Neutrophil (primary cell): ENCODE data around the gene THRA.
"Not testable (repeated sequence)": the region's sequence is repeated elsewhere in the genome, so short reads cannot be mapped to it uniquely, and the experiment has no call there.

ENCODE experiments used
- H3K27ac ChIP-seq: fragments of 200-600 bp; sonication (generic); 2 replicates; pipeline ENCODE4 v1.5.1; 2016; ENCODE audit warnings: mild to moderate bottlenecking, moderate library complexity
- H3K27me3 ChIP-seq: fragments of 200-600 bp; sonication (generic); 2 replicates; pipeline ENCODE4 v1.6.0; 2016; ENCODE audit warnings: mild to moderate bottlenecking
- H3K36me3 ChIP-seq: fragments of 200-600 bp; sonication (generic); 2 replicates; pipeline ENCODE4 v1.5.1; 2017
- H3K4me1 ChIP-seq, 2 experiments: fragments of 200-600 bp in 1 of 2; sonication (generic) in 1 of 2; 1 replicate in 1 of 2; 2 replicates in 1 of 2; pipeline versions ENCODE4 v1.5.1 to v1.6.1; 2013 to 2016; ENCODE audit warnings: low read depth in 1 of 2, low read length in 1 of 2, mild to moderate bottlenecking in 1 of 2, moderate library complexity in 1 of 2; ENCODE audit not compliant: control insufficient read depth in 1 of 2, insufficient read depth in 1 of 2
- H3K4me3 ChIP-seq, 2 experiments: fragments of 200-600 bp in 1 of 2; sonication (generic) in 1 of 2; 1 replicate in 1 of 2; 2 replicates in 1 of 2; pipeline ENCODE4 v1.5.1; 2013 to 2016; ENCODE audit warnings: low read depth in 1 of 2, low read length in 1 of 2, mild to moderate bottlenecking in 1 of 2, moderate library complexity in 1 of 2
- H3K9me3 ChIP-seq: fragments of 200-600 bp; sonication (generic); 2 replicates; pipeline ENCODE4 v1.5.1; 2016
- TF ChIP-seq, protein P1 (sequence below): fragments of 200-600 bp; sonication (generic); IDR thresholded peaks from 2 replicates; pipeline ENCODE4 v1.5.1; 2016; ENCODE audit warnings: antibody characterized with exemption

Gene THRA

DNA sequence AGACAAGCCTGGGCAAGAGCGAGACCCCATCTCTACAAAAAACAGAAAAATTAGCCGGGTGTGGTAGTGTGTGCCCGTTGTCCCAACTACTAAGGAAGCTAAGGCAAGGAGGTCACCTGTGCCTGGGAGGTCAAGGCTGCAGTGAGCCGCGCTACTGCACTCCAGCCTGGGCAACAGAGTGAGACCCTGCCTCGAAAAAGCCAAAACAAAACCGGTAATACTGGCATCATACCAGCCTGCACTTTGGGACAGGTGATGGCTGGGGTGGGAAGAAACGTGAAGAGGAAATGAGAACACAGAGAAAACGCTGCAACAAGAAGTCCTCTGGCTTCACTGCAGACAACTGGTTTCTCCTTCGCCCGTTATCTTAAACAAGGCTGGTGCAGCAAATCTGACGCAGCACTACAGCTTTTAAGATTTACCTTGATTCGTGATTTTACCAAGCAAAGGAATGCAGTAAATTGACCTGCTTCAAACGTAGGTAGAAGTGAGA is 76.8 kb downstream of the THRA start:
- TF ChIP-seq, protein P1, sequence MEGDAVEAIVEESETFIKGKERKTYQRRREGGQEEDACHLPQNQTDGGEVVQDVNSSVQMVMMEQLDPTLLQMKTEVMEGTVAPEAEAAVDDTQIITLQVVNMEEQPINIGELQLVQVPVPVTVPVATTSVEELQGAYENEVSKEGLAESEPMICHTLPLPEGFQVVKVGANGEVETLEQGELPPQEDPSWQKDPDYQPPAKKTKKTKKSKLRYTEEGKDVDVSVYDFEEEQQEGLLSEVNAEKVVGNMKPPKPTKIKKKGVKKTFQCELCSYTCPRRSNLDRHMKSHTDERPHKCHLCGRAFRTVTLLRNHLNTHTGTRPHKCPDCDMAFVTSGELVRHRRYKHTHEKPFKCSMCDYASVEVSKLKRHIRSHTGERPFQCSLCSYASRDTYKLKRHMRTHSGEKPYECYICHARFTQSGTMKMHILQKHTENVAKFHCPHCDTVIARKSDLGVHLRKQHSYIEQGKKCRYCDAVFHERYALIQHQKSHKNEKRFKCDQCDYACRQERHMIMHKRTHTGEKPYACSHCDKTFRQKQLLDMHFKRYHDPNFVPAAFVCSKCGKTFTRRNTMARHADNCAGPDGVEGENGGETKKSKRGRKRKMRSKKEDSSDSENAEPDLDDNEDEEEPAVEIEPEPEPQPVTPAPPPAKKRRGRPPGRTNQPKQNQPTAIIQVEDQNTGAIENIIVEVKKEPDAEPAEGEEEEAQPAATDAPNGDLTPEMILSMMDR = no peak
- peak overlapping the region; percentile 100 for H3K27ac ChIP-seq
- H3K4me1 ChIP-seq = peaks cover 47 to 49% of the 10 kb centered on the region in 2 experiments
- H3K27me3 ChIP-seq = no peaks in the 10 kb centered on the region
- peaks cover 63% of the 10 kb centered on the region for H3K36me3 ChIP-seq
- no peaks in the 10 kb centered on the region for H3K9me3 ChIP-seq
- H3K4me3 ChIP-seq = peak overlapping the region; percentile 69 to 92

DNA sequence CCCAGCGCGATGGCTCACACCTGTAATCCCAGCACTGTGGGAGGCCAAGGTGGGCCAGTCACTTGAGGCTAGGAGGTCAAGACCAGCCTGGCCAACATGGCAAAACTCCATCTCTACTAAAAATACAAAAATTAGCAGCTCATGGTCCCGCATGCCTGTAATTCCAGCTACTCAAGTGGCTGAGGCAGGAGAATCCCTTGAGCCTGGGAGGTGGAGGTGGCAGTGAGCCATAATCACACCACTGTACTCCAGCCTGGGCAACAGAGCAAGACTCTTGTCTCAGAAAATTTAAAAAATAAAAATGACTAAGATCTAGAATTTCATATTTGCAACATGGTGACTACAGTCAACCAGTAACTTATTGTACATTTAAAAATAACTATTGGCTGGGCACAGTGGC is 80.4 kb downstream of the THRA start:
- H3K27ac ChIP-seq, H3K27me3 ChIP-seq, H3K9me3 ChIP-seq, H3K4me3 ChIP-seq: not testable (repeated sequence)
- Histone ChIP-seq H3K36me3 (peaks cover 58% of the 10 kb centered on the region), H3K4me1 (peaks cover 29 to 36% of the 10 kb centered on the region in 2 experiments)
